NCI-H774 (cell line): ENCODE data around the gene THYN1.

Experiments
- DNase-seq: peaks from one replicate; lab custom pipeline; 2025; lab: John Stamatoyannopoulos, UW

The THYN1 gene

DNA sequence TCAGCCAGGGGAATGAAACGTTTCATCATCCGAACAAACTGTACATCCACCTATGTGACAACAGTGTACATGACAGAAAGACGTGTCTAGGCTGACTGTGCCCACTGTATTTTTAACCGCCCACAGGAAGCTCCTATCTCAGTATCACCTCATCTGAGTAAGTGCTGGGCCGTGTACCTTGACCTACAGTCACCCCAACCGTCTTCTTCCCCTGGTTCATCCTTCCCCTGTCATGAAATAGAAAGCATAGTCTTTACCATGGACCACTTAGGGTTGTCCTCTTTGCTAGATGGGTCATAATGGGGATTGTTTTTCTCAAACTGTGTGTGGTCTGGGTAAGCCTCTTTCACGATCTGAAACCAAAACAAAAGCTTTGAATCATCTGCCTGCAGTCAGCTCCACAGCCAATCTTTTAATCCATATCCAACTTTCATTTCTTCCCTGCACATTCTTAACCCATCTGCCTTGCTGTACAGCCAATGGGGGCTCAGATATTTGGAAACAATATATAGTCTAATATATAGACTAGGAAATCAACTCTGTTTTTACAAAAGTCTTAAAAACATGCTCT is 4.2 kb downstream of the THYN1 start:
- no peak for DNase-seq

- DNase-seq: no peak
These were observed 6.5 kb downstream of the THYN1 start for GRCh38 chr11:134246678-134247077.

- no peak for DNase-seq
These were observed 7.1 kb downstream of the THYN1 start for GRCh38 chr11:134246100-134246499.

DNA sequence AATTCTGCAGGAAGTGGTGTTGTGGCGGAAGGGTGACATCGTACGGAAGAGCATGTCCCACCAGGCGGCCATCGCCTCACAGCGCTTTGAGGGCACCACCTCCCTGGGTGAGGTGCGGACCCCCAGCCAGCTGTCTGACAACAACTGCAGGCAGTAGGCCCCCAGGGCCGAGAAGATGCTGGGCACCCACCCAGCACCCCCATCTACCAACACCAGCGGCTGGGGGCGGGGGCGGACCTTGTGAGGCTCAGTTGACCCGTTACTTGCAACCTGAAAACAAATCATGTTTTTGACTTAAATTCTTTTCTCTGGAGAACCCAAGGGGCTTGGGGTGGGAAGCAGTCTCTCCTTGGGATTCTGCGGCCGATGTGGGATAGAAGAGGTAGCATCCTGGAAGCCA is 7.7 kb downstream of the THYN1 start:
- DNase-seq: no peak

DNA sequence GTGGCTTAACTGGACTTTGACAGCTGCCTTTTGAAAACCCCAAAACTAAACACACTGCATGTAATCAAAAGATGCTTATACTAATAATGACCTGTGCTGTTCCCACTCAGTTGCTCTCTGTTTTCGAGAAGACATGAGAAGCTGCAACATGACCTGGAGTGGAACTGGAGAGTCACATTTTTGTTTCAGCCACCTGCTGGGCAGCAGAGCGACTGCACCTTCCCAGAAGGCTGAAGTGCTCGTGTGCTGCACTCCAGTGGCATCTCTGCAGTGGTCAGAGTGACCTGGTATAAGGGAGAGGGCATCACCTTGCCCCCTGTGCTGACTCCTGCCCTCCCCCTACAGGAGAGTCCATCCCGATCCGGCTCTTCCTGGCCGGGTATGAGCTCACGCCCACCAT is 8.6 kb downstream of the THYN1 start:
- DNase-seq: no peak

GRCh38 chr11:134243913-134244312 is 9.2 kb downstream of the THYN1 start:
- DNase-seq: no peak

GRCh38 chr11:134242376-134242775 is 10.8 kb downstream of the THYN1 start:
- no peak for DNase-seq

GRCh38 chr11:134240592-134240991 is 12.6 kb downstream of the THYN1 start:
- no peak for DNase-seq

DNA sequence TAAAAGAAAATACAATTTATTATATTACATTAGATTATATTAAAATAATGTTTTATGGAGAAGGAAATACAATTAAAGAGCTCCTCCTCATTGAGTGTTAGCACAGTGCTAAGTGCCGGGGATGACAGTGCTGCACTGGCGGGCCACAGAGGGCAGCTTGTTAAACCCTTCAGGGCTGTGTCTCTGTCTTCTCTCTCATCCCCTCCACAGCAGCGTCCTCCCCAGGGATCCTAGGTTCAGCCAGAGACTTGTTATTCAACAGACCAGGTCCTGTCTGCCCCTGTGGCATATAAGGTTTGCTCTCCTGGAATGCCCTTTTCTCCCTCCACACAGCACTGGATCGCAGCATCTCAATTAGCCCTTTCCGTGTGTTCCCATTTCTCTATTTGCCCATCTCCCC is 14.2 kb downstream of the THYN1 start:
- no peak for DNase-seq

DNA sequence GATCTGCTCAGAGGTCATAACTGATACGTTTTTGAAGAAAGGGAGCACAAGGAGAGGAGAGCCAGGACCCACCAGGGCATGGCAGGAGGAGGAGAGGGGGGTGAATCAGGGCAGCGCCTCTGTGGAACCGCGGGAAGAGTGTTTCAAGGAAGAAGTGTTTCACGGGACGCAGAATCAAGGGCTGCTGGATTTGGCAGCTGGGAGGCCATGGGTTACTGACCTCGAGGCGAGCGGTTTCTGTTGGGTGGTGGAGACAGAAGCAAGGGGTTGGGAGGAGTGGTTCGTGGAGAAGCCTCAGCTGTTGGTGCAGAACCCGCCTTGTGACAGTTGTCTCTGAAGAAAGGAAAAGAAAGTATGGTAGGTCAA is 15.6 kb downstream of the THYN1 start:
- no peak for DNase-seq

GRCh38 chr11:134236834-134237556 is 16.2 kb downstream of the THYN1 start:
- no peak for DNase-seq

GRCh38 chr11:134235399-134235798 is 17.8 kb downstream of the THYN1 start:
- no peak for DNase-seq

DNA sequence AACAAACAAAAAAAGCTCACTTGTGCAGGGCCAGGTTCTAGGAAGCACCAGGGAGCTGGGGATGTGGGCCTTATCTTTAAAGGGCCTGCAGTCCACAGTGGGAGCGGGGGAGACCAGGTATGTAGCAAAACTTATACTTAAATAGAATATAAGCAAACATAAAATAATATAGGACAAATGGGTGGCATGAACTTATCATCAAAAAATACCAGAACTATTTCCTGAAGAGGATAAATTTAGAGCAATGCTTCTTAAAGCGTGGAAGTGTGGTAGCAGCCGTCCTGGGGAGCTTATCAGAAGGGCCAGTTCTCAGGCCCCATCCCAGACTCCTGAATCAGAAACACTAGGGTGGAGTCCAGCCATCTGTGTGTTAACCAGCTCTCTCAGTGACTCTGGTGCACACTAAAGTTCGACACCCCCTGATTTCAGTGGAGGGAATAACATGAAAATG is 19.4 kb downstream of the THYN1 start:
- no peak for DNase-seq

- no peak for DNase-seq
These were observed 21.0 kb downstream of the THYN1 start for GRCh38 chr11:134231958-134232659.

- no peak for DNase-seq
These were observed 22.8 kb downstream of the THYN1 start for GRCh38 chr11:134230339-134230738.

DNA sequence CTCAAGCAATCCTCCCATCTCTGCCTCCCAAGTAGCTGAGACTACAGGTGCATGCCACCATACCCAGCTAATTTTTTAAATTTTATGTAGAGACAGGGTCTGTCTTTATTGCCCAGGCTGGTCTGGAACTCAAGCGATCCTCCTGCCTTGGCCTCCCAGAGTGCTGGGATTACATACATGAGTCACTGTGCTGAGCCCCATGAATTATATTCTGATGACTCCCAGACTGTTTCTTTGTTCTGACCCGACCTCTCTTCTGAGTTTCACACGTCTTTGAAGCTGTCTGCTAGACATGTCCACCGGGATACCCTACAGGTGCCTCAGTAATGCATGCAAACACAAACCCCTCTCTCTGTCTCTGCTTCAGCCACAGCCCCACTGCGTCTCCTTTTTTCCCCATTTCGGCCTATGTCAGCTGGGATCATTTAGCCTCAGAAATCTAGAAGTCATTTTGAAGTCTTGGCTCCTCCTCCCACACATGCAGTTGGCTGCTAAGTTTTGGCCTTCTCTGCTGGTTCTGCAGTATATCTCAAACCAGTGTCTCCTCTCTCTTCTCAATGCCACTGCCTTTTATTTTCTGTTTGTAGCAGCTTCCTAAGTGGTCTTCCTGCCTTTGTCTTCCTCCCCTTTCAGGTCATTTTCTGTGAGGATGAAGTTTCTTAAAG is 23.9 kb downstream of the THYN1 start:
- DNase-seq: no peak

DNA sequence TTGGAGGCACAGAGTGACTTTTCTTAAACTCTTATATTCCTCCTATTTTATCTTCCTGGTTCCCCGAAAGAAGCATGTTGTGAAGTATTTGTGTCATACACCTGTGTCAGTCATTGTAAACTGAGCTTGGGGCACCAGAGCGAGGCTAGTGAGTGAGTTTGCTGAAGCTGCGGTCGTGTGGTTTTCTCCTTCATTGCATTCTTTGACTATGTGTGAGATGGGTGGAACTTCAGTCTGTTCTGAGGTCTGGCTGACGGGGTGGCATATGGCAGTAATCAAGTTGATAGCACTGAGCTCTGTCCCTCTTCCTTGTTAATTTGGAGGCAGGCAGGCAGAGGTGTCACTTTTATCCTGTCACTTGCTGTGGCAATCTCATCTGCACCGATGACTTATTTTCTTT is 24.5 kb downstream of the THYN1 start:
- DNase-seq: no peak

DNA sequence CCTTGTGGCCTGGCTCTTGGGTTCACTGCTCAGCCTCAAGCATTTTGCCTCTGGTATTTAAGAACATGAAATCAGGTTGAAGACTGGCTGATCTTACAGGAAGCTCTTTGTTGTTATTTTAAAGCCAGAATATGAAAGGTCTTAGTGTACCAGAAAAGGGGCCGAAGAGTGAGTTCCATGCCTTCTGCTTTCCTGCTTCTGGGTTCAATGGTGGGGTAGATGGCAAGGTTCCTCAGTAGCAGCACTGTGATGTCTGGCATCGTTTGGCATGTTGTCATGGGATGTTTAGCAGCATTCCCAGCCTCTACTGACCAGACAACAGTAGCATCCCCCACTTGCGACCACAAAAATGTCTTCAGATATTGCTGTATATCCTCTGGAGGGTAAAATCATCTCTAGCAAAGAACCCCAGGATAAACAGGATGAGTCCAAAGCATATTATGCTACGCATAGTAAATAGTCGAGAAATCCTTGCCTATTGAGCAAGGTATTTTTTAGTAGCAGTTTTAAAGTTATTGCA is 26.3 kb downstream of the THYN1 start:
- DNase-seq: no peak

DNA sequence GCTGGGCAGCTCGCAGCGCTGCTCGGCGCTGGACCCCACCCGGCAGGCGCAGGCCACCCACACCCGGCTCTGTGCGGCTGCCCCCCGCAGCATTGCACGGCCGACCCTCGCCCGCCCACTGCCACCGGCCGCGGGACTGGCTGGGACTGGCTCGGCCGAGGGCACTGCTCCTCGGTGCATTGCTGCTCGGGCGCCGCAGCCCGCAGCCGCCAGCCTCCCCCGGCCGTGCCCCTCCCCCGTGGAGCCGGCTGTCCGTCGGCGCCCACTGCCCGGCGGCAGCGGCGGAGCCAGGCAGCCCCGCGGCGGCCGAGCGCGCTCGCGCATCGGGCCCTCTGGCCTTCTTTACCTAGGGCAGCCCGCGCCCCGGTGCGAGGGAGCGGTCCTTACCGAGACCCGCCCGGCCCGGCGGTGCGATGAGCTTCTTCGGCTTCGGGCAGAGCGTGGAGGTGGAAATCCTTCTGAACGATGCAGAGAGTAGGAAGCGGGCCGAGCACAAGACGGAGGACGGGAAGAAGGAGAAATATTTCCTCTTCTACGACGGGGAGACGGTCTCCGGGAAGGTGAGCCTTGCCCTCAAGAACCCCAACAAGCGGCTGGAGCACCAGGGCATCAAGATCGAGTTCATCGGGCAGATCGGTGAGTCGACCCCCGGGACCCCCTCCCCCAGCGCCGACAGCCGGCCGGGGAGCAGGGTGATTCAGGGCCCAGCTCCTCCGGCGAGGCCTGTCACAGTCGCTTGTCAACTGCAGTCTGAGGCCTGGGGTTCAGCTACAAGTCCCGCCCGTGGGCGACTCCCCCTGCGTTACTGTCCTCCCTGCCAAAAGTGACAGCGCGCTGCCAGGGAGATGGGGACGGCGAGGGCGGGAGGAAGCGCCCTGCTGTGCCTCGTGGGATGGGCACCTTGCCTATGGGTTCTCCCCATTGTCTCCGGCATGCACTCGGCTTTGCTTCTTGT is 28.2 kb downstream of the THYN1 start:
- peak; percentile 18 for DNase-seq

DNA sequence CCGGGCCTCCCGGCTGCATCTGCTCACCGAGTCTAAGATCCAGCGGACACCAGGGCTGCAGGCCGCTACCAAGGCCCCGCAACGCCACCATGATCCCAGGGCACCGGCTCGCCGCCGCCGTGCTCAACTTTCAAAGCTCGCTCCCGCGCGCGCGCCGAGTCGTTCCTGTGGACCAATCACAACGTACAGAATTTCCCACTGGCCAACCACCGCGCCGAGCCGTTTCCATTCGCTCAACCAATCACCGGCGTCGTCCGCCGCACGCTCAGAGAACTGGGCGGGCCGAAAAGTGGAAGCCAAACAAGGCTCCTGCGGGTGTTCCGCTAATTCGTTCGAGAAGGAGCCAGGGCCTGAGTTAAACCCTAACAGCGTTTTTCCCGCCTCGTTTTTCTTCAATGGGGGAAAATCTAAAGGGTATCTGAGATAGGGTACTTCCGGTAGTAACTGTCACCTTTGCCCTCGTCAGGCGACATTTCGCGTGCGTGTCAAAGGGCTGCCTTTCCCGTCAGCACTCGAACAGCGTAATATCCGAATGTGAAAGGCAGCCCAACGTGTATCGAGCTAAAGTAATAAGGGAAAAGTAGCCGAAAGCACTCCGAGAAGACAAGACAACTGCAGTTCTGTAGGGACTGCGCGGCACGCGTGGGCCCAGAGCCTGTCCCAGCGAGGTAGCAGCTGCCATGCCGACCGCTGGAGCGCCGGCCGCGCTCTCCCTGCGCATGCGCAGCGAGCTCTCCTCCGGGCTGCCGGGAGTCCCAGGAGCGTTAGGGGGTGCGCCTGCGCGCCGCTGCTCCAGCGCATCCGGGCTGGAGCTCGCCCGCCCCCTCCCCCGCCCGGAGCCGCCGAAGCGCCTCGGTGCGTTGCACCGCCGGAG is 29.1 kb downstream of the THYN1 start, which contains the start of the genes NCAPD3 and VPS26B:
TSS of gene NCAPD3 (minus strand) at position 132 of the 874 bp plus-strand sequence. CDS start at position 91, 41 bp downstream.
TSS of gene VPS26B (plus strand) at position 836 of the 874 bp plus-strand sequence. CDS start 452 bp downstream, outside the sequence.
- peak; percentile 98 for DNase-seq
